ENCODE results near the gene TAF11L8.
"Not testable (repeated sequence)": the region's sequence is repeated elsewhere in the genome, so short reads cannot be mapped to it uniquely, and the experiment has no call there.

Gene TAF11L8

GRCh38 chr5:17590860-17591259, at the start of gene TAF11L8:
TAF11L8 (minus strand) TSS chr5:17590960.
- DNase-seq: not testable (repeated sequence)

GRCh38 chr5:17634160-17634559, 43.4 kb upstream of the TAF11L8 start, which contains the start of gene TAF11L14:
TAF11L14 (plus strand) TSS chr5:17634460.
- DNase-seq: no peak

- not testable (repeated sequence) for DNase-seq
Observed at GRCh38 chr5:17631788-17632187, 41.0 kb upstream of the TAF11L8 start, which contains the start of gene TAF11L13. TAF11L13 (plus strand) TSS chr5:17632088.

GRCh38 chr5:17625686-17626085, 34.9 kb upstream of the TAF11L8 start:
- no peak for DNase-seq

GRCh38 chr5:17620627-17621026, 29.9 kb upstream of the TAF11L8 start:
- DNase-seq: no peak

GRCh38 chr5:17619354-17619753, 28.6 kb upstream of the TAF11L8 start:
- DNase-seq: no peak

GRCh38 chr5:17614872-17615605, 24.3 kb upstream of the TAF11L8 start:
- no peak for DNase-seq

GRCh38 chr5:17610092-17610491, 19.3 kb upstream of the TAF11L8 start, which contains the start of gene TAF11L12:
TAF11L12 (plus strand) TSS chr5:17610392.
- DNase-seq: not testable (repeated sequence)

- not testable (repeated sequence) for DNase-seq
Observed at GRCh38 chr5:17607461-17607860, 16.7 kb upstream of the TAF11L8 start.

GRCh38 chr5:17604951-17605350, 14.2 kb upstream of the TAF11L8 start:
- DNase-seq: no peak

GRCh38 chr5:17603880-17604279, 13.1 kb upstream of the TAF11L8 start, which contains the start of gene TAF11L11:
TAF11L11 (plus strand) TSS chr5:17604183.
- DNase-seq: not testable (repeated sequence)

GRCh38 chr5:17597728-17598127, 7.0 kb upstream of the TAF11L8 start, which contains the start of gene TAF11L10:
TAF11L10 (minus strand) TSS chr5:17597828.
- not testable (repeated sequence) for DNase-seq

- not testable (repeated sequence) for DNase-seq
Observed at GRCh38 chr5:17594255-17594654, 3.5 kb upstream of the TAF11L8 start, which contains the start of gene TAF11L9. TAF11L9 (minus strand) TSS chr5:17594394.

GRCh38 chr5:17585658-17586057, 5.1 kb downstream of the TAF11L8 start, which contains the start of gene TAF11L7:
TAF11L7 (minus strand) TSS chr5:17585758.
- not testable (repeated sequence) for DNase-seq
